HT1080 (cell line): ENCODE results near the gene RPS10. TPM values are rescaled to one million over a fixed set of nuclear protein-coding genes. Genes with fewer than 3 reads are reported as not detected.
A peak's percentile ranks its signal among the peaks of the same experiment; 100 is the strongest.

ENCODE experiments used
- DNase-seq: peaks from one replicate; pipeline ENCODE4 v3.0.0-alpha.2; 2015; ENCODE audit warnings: low read depth
- polyA plus RNA-seq, 2 experiments: library from polyadenylated mRNA; depleted of rRNA; stranded (reverse); fragments of >200 nt; gene quantifications; 2 replicates each; pipeline ENCODE4 v1.2.3, GENCODE V29; 2015
- total RNA-seq: library from RNA; depleted of rRNA; stranded (reverse); fragments of >200 nt; shearing (Covaris generic); gene quantifications from 2 replicates; pipeline ENCODE4 v1.2.3, GENCODE V29; 2014; rRNA removed

Gene RPS10
- 1,808 and 3,039 TPM in 2 replicates for total RNA-seq
- 4,132 and 4,778 TPM in 2 replicates for polyA plus RNA-seq (2015; cell fraction: cytosol; rRNA removed)
- polyA plus RNA-seq (2015; cell fraction: nucleus; rRNA removed): 1,345 and 1,445 TPM in 2 replicates

GRCh38 chr6:34425498-34426410 is at the start of gene RPS10:
Gene RPS10, minus strand, starts transcription at chr6:34426069. Its CDS starts 848 bp downstream, at chr6:34425221.
- peak; percentile 89 for DNase-seq

GRCh38 chr6:34475238-34475682 is 49.4 kb upstream of the RPS10 start:
- DNase-seq: no peak

- no peak for DNase-seq
These were observed 48.9 kb upstream of the RPS10 start for GRCh38 chr6:34474754-34475153.

- no peak for DNase-seq
These were observed 48.1 kb upstream of the RPS10 start for GRCh38 chr6:34473967-34474366.

- no peak for DNase-seq
These were observed 46.6 kb upstream of the RPS10 start for GRCh38 chr6:34472425-34472824.

- DNase-seq: no peak
These were observed 43.6 kb upstream of the RPS10 start for GRCh38 chr6:34469499-34469898.

DNA sequence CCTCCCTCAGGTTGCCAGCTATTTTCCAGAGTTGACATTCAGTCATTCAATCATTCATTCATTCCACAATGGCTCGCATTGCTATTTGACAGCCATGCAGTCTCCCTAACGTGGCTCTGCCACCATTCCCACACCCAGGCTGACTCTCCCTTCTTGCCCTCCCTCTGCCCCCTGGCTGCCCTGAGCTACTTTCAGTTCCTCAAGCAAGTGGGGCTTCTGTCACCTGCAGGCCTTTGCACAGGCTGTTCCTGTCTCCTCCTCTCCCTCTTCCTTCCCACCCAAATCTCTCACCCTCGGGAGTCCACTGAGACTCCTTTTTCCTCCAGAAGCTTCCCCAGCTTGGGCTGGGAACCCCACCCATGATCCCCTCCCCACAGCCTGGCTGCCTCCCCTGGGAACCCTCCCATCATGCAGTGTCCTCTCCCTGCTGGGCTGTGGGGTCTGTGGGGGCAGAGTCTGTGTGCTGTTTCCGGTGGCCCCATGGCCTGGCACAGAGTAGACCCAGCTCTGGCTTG is 42.6 kb upstream of the RPS10 start:
- DNase-seq: no peak

- DNase-seq: no peak
These were observed 40.6 kb upstream of the RPS10 start for GRCh38 chr6:34466242-34467185.

DNA sequence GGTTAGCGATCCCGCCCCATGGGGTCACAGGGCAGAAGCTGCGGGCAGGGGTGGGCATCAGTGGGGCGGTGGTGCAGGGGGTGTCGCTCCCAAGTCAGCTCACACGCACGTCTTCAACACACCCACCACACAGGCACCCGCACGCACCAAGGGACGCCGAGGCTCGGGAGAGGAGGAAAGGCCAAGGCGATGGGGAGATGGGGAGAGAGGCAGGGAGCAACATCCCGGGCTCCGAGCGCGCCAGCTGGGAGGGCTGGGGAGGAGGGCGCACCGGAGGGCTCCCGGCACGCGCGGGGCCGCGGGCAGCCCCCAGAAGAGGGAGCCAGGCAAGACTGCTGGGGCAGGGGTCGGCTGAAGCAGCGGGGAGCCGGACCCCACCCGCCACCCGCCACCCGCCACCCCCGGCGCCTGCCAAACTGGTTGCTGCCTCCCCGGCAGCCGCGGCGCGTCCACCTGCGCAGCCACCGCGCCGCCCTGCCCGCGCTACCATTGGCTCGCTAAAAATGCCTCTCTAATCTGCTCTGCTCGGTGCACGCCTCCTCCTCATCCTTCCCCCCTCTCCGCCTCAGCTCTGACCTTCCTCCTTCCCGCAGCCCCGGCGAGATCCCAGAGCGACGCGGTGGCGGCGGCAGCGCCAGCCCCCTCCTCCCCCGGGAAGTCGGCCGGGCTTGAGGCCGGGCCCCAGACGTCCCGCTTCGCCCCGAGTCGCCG is 39.8 kb upstream of the RPS10 start, which contains the start of gene PACSIN1:
TSS of gene PACSIN1 (plus strand) at position 546 of the 711 bp plus-strand sequence. CDS start 60,230 bp downstream, outside the sequence.
- no peak for DNase-seq

DNA sequence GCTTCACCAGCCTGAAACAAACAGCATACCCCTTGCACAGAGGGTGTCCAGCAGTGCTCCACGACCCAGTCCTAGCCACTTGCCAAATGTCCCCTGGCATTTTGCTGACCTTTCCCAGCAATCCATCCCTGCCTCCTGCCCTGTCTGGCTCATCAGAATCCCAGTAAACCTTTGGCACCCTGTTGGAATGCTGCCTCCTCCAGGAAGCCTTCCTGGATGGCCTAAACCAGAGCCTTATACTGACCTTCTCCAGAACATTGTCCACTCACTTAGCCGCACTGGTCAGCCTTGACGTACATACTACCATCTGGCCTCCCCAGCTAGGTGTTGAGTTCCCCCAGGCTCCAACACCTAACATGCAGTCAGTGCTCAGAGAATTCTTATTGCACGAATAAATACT is 38.0 kb upstream of the RPS10 start:
- no peak for DNase-seq

DNA sequence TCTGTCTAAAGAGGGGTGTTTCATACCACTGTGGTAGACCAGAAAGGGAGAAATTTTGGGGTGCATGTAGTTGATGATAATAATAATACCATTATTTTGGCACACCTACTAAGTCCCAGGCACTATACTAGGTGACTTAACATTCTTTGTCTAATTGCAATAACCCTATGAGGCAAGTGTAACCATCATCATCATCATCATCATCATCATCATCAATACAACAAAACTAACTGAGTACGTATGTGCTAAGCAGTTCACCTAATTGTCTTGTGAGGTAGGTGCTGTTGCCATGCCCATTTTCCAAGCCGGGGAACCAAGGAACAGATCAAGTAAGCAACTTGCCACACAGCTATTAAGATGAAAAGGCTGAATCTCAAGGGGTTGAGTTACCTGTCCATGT is 37.4 kb upstream of the RPS10 start:
- DNase-seq: no peak

- peak; percentile 8 for DNase-seq
These were observed 36.7 kb upstream of the RPS10 start for GRCh38 chr6:34462551-34462971.

DNA sequence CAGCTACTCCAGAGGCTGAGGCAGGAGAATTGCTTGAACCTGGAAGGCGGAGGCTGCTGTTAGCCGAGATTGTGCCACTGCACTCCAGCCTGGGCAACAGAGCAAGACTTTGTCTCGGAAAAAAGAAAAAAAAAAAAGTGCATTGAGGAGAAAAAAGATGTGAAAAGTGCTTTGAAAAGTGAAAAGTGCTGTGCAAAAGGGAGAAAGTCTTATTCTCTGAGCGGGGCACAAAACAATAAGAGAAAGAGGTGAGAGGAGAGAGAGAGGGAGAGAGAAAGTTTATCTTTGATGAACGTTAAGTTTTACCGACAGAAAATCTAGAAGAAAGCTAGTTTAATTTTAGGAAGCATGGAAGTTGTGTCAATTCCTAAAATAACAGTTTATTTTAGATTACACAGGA is 36.1 kb upstream of the RPS10 start:
- DNase-seq: no peak

- DNase-seq: peak; percentile 55
These were observed 35.1 kb upstream of the RPS10 start for GRCh38 chr6:34460796-34461507.

- no peak for DNase-seq
These were observed 34.2 kb upstream of the RPS10 start for GRCh38 chr6:34459899-34460593.

DNA sequence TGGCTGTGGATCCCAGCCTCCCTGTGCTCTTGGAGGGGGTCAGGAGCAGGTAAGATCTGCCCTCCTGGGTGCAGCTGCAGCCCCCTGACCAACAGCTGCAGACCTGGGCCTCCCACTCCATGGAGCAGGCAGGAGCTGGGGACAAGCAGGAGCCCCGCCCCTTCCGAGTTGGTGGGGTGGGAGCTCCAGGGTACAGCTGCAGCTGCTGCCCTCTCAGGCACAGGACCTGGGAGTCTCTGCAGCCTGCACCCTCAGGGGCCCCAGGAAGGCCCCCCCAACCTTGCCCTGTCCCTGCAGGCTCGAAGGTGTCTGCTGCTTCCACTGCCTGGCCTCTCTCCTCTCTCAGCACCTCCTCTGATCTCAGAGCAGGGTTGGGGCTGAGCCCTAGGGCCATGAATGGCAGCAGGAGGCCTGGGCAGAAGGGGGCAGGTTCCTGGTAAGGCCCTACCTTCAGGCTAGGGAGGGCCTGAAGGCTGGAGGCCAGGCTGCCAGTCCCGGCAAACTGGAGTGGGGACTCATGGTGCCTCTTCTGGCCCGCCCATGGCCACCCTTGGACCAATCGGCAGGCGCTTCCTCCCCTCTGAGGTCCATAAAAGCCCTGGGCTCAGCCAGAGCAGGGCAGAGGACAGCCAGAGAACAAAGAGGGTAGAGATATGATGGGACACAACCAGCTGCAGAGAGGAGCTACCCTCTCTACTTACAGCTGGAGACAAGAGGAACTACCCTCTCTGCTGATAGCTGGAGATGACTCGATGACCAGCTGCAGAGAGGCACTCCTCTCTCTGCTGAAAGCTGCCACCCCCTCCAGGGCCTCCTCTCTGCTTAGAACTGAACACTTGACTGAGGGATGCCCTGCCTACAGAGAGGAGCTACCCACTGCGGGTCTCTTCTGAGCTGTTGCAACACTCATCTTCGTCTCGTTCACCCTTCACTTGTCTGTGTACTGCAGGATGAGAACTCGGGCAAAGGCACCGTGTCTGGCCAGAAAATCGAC is 32.2 kb upstream of the RPS10 start:
- no peak for DNase-seq

- DNase-seq: no peak
These were observed 31.5 kb upstream of the RPS10 start for GRCh38 chr6:34457382-34457741.

- DNase-seq: peak; percentile 11
These were observed 30.0 kb upstream of the RPS10 start for GRCh38 chr6:34455831-34456230.
